Fibroblast of pulmonary artery (primary cell): ENCODE measurements around the gene PPP1R3F.

Source experiments
- DNase-seq: peaks from one replicate; pipeline ENCODE4 v3.0.0-alpha.2; 2010; ENCODE audit warnings: low read depth
- H3K4me3 ChIP-seq: replicated peaks from 2 replicates; pipeline ENCODE4 v1.5.1; 2011; ENCODE audit warnings: low read depth, mild to moderate bottlenecking, control low read depth, low read length, moderate library complexity
- TF ChIP-seq, protein P1 (sequence below): IDR thresholded peaks from 2 replicates; pipeline ENCODE4 v1.5.1; 2011; ENCODE audit warnings: mild to moderate bottlenecking, control low read depth, low read length, inconsistent platforms; ENCODE audit errors: missing control alignments

PPP1R3F gene

DNA sequence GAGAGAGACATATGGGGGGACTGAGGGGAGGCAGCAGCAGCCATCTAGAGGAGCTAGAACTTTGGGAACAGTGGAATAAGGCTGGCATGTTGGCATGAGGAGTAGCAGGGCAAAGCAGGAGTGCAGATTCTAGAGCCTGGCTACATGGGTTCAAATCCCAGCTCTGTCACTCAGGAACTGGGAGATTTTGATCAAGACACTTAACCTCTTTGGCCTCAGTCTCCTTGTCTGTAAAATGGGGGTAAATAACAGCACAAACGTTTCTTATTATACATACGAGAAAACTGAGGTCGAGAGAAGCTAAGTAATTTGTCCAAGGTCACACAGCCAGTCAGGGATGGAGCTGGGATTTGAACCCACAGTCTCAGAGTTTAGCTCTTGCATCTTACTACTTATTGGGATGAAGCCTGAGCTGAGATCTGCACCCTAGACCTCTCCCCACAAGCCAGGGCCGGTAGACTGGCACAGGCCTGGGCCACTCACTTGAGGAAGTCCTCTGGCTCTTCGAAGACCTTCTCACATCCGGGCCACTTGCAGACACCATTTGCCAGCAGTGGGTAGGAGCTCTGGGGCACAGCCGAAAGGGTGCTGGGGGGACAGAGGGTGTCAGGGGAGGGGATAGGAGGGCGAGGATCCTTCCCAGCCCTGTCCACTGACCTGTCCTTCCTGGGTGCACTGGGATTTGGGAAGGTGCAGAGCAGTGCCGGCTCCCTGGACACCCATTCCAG lies 13.2 kb upstream of the PPP1R3F start:
- no peak for DNase-seq
- TF ChIP-seq, protein P1, sequence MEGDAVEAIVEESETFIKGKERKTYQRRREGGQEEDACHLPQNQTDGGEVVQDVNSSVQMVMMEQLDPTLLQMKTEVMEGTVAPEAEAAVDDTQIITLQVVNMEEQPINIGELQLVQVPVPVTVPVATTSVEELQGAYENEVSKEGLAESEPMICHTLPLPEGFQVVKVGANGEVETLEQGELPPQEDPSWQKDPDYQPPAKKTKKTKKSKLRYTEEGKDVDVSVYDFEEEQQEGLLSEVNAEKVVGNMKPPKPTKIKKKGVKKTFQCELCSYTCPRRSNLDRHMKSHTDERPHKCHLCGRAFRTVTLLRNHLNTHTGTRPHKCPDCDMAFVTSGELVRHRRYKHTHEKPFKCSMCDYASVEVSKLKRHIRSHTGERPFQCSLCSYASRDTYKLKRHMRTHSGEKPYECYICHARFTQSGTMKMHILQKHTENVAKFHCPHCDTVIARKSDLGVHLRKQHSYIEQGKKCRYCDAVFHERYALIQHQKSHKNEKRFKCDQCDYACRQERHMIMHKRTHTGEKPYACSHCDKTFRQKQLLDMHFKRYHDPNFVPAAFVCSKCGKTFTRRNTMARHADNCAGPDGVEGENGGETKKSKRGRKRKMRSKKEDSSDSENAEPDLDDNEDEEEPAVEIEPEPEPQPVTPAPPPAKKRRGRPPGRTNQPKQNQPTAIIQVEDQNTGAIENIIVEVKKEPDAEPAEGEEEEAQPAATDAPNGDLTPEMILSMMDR = no peak
- no peak overlapping the region for H3K4me3 ChIP-seq

DNA sequence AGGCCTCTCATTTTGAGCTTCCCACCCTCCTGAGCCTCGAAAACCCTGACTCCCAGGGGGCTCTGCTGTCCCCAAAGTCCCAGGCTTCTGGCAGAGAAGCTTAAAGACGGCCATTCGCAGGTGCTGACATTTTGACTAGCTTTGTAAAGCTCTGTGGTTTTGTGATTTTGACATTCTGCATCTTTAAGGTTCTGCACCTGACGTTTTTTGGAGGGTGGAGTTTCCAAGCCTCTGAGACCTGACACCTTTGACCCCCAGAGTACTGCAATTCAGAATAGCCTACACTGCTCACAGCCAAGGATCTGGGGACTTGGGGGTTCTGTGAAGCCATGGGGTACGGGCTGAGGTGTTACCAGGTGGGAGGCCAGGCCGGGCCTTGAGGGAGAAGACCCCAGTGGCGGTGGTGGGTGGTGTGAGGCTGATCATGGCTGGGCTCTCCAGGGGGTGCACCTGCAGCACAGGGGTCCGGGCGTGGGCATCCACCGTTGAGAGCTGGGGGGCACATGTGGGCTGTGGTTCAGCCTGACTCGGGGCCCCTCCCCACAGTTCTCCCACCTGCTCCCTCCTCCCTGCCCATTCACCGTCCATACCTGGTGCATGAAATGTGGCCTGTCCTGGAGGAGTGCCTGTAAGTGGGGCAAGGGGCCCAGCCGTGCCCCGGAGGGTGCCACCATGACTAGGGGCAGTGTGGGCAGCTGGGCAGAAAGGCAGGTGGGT lies 12.4 kb upstream of the PPP1R3F start:
- TF ChIP-seq, protein P1 = no peak
- DNase-seq = no peak
- no peak overlapping the region for H3K4me3 ChIP-seq

DNA sequence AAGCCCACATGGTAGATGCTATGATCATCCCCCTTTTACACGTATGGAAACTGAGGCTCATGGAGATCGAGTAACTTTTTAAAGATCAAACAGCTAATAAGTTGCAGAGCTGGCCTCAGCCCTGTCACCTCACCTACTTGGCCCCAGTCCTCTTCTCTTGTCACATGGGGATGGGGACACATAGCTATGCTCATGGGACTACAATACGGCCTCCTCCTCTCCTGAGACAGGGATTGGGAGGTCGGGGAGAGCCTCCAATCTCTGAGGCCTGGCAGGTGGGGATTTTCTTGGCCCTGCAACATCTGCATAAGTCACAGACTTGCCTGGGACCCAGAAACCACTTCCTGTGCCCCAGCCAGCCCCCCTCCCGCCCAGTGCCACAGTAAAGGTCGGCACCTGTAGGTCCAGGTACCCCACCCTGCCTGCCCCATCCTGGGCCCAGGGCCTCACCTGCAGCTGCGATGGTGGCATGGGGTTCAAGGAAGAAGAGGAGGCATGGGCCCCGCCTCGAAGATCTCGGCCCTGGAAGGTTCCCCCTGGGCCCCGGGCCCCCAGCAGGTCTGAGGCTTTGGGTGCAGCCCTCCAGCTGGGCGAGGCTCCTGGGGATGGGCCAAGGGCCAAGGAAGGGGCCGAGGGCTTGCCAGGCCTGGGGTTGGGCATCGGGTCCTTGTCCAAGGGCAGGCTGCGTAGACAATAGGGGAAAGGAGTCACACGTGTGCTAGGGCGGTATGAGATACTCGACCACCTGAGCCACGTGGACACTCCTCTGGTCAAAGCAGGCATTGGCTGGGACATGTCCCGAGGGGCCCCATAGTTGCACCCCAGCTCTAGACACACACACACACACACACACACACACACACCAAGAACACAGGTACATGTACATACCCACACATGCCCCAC lies 11.5 kb upstream of the PPP1R3F start:
- TF ChIP-seq, protein P1 = no peak
- no peak for DNase-seq
- no peak overlapping the region for H3K4me3 ChIP-seq

DNA sequence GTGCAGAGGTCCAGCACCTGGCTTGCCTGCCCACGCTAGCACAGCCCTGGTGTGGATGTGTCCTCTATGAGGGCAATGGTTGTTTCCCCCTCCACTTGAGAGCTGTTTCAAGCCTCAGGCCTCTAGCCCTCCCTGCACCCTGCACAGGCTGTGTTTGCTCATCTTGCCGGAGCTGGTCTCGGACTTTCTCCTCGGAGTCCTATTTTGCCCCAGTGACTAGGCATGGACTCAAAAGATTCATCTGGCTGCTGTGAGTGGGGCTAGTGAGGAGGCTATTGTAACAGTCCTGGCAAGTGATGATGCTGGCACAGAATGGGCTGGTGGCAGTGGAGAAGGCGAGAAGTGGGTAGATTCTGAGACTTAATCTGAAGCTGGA lies 10.9 kb upstream of the PPP1R3F start:
- no peak for DNase-seq

DNA sequence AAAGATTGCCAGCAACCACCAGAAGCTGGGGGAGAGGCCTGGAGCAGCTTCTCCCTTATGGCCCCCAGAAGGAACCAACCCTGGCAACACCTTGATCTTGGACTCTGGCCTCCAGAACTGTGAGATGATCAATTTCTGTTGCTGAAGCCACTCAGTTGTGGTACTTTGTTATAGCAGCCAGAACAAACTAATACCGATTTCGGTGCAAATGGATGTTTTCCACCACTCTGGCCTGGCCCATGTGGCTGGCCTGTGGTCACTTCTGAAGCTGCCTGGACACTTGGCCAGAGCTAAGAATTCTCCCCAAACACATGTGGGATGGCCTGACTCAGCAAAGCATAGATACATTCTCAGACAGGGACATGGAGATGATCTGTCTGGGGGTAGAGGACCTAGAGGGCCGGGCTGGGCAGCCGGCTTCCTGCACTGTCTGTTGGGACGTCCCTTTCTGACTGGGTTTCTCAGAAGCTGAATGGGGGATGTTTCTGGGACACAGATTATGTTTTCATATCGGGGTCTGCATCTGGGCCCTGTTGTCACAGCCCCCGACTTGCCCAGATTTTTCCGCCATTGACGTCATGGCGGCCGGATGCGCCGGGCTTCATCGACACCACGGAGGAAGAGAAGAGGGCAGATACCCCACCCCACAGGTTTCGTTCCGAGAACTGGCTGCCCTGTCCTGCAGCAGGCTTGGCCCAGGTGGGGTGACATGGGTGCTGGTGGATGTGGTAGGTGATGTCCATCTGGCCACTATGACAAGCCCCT lies 9.2 kb upstream of the PPP1R3F start:
- TF ChIP-seq, protein P1 = no peak
- DNase-seq = no peak
- H3K4me3 ChIP-seq = no peak overlapping the region

More for the DNA sequence above, 10.9 kb upstream of the PPP1R3F start:
- H3K4me3 ChIP-seq = no peak overlapping the region
- TF ChIP-seq, protein P1 = no peak

DNA sequence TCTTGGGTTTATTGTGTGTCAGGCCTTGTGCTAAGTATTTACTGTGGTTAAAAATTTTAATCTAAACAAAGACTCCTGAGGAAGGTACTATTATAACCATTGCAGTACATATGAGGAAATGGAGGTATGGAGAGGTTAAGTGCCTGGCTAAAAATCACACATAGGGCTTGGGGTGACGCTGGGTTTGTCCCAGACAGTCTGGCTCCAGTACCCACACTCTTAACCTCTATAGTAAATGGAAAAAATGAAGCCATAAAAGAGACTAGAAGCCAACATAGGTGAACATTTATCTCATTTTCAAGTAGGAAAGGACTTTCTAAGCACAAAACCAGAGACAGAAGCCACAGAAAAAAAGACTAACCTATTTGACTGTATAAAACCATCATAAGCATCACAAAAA lies 7.0 kb upstream of the PPP1R3F start:
- DNase-seq = no peak
- TF ChIP-seq, protein P1 = no peak
- H3K4me3 ChIP-seq = no peak overlapping the region
